Measurements from ENCODE around the gene ST8SIA5. TPM values are rescaled to one million over a fixed set of nuclear protein-coding genes. Genes with fewer than 3 reads are reported as not detected.
"Not testable (repeated sequence)": the region's sequence is repeated elsewhere in the genome, so short reads cannot be mapped to it uniquely, and the experiment has no call there.

ST8SIA5 gene, protein sequence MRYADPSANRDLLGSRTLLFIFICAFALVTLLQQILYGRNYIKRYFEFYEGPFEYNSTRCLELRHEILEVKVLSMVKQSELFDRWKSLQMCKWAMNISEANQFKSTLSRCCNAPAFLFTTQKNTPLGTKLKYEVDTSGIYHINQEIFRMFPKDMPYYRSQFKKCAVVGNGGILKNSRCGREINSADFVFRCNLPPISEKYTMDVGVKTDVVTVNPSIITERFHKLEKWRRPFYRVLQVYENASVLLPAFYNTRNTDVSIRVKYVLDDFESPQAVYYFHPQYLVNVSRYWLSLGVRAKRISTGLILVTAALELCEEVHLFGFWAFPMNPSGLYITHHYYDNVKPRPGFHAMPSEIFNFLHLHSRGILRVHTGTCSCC
- total RNA-seq (2012; rRNA removed), result 0.22 and 0.25 TPM in 2 replicates

DNA sequence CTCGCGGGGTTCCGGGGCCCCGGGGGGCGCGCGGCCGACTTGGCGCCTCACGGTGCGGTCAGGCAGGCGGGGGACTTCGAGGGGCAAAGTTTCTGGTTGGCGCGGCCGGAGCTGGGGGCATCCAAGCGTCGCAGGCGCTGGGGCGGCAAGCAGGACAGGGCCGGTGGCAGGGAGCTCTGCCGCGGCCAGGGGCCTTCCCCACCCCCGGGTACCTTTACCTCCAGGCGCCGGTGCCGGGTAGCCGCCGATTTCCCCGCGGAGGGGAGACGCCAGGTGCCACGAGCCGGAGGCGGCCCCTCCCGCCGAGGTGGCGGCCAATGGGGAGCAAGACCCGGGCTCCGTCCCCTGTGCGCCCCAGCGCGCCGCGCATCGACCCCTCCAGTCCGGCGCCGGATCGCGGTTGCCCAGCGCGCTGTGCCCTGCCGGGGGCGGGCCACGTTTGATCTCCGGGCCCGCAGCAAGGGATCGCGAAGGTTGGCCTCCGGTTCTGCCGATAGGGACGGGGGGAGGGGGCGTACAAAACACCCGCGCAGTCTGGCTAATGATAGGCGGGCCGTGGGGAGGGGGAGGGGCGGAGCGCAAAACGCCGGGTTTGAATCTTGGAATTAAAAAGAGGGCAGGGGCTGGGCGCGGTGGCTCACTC lies at the start of gene ST8SIA5:
TSS of gene ST8SIA5 (minus strand) at position 495 of the 643 bp plus-strand sequence. CDS start 545 bp downstream, outside the sequence.
- Histone ChIP-seq H3K4me3 (ENCODE audit: low read length) (peak within 1 kb of the TSS; percentile 68), H3K9me3 (replicated peaks; ENCODE audit: low read length) (no peaks in the 10 kb centered on the region), H3K4me2 (ENCODE audit: low read length) (peak within 1 kb of the TSS; percentile 82), H3K9ac (ENCODE audit: low read depth, low read length) (peak within 1 kb of the TSS; percentile 32), H3K36me3 (ENCODE audit: insufficient read depth, low read length) (no peaks in the 10 kb centered on the region), H3K4me1 (ENCODE audit: control insufficient read depth, insufficient read depth, low read length) (peaks cover 9% of the 10 kb centered on the region), H3K27me3 (ENCODE audit: control insufficient read depth, insufficient read depth, low read length) (peaks cover 42% of the 10 kb centered on the region)

DNA sequence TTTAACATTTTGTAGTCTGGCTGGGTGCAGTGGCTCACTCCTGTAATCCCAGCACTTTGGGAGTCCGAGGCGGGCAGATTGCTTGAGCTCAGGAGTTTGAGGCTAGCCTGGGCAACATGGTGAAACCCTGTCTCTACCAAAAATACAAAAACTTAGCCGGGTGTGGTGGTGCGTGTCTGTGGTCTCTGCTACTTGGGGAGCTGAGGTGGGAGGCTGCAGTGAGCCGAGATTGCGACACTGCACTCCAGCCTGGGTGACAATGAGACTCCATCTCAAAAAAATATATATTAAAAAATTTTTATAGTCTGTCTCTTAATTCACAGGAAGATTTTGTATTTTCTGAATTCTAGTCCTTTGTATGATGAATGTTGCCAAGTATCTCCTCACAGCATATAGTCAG lies 39.1 kb upstream of the ST8SIA5 start:
- not testable (repeated sequence) for H3K36me3 ChIP-seq (ENCODE audit: insufficient read depth, low read length); H3K4me1 ChIP-seq (ENCODE audit: control insufficient read depth, insufficient read depth, low read length); H3K4me3 ChIP-seq (ENCODE audit: low read length); H3K4me2 ChIP-seq (ENCODE audit: low read length); H3K9me3 ChIP-seq (replicated peaks; ENCODE audit: low read length); H3K9ac ChIP-seq (ENCODE audit: low read depth, low read length); H3K27me3 ChIP-seq (ENCODE audit: control insufficient read depth, insufficient read depth, low read length)

DNA sequence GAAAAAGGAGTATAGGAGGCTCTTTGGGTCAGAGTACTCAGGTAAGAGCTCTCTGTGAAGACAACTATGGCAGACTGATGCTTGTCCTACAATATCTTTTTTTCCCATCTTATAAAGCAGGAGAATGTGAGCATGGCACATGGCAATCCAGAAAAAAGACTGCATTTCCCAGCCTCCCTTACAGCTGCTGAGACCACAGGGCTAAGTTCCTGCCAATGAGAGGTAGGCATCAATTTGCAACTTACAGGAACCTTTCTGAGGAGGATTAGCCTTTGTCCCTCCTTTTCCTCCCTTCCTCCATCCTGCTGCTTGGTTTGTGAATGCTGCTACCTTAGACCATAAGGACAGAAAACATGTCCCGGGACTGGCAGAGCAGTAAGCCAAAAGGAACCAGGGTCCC lies 37.8 kb upstream of the ST8SIA5 start:
- H3K4me3 ChIP-seq (ENCODE audit: low read length), result no peak overlapping the region
- no peak overlapping the region for H3K4me2 ChIP-seq (ENCODE audit: low read length)
- H3K4me1 ChIP-seq (ENCODE audit: control insufficient read depth, insufficient read depth, low read length), result no peaks in the 10 kb centered on the region
- H3K36me3 ChIP-seq (ENCODE audit: insufficient read depth, low read length), result no peaks in the 10 kb centered on the region
- H3K9me3 ChIP-seq (replicated peaks; ENCODE audit: low read length), result no peaks in the 10 kb centered on the region
- no peak overlapping the region for H3K9ac ChIP-seq (ENCODE audit: low read depth, low read length)
- no peaks in the 10 kb centered on the region for H3K27me3 ChIP-seq (ENCODE audit: control insufficient read depth, insufficient read depth, low read length)

DNA sequence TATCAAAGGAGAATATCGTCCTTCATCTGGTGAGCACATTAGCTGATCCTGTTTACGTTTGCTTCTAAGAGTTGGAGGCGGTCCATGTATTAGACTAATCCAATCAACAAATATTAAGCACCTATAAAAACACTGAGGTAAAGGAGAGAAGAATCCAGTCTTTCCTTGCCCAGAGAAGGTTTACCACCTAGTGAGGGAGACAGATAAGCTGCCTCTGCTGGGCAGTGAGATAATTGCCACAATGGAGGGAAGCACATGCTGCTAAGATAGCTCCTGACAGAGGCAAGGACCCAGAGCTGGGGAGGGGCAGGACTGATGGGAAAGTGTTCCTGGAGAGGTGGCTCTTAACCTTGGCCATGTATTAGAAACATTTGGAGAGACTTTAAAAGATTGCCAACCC lies 36.7 kb upstream of the ST8SIA5 start:
- Histone ChIP-seq H3K4me2 (ENCODE audit: low read length) (no peak overlapping the region), H3K27me3 (ENCODE audit: control insufficient read depth, insufficient read depth, low read length) (no peaks in the 10 kb centered on the region), H3K36me3 (ENCODE audit: insufficient read depth, low read length) (no peaks in the 10 kb centered on the region), H3K9ac (ENCODE audit: low read depth, low read length) (no peak overlapping the region), H3K4me3 (ENCODE audit: low read length) (no peak overlapping the region), H3K4me1 (ENCODE audit: control insufficient read depth, insufficient read depth, low read length) (no peaks in the 10 kb centered on the region), H3K9me3 (replicated peaks; ENCODE audit: low read length) (no peaks in the 10 kb centered on the region)

DNA sequence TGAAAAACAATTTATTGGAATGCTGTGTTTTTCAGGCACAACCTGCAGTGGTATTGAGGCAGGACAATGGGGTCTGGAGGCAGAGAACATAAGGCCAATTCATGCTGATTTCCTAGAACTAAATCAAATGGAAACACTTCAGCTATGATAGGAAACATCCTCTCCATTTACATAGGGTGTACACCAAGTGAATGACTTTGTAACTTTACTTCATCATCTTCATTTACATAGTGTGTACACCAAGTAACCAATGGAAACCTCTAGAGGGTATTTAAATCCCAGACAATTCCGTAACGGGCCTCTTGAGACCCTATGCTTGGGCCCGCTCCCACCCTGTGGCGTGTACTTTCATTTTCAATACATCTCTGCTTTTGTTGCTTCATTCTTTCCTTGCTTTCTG lies 32.2 kb upstream of the ST8SIA5 start:
- Histone ChIP-seq H3K27me3 (ENCODE audit: control insufficient read depth, insufficient read depth, low read length) (no peaks in the 10 kb centered on the region), H3K4me1 (ENCODE audit: control insufficient read depth, insufficient read depth, low read length) (no peaks in the 10 kb centered on the region), H3K4me2 (ENCODE audit: low read length) (no peak overlapping the region), H3K9me3 (replicated peaks; ENCODE audit: low read length) (no peaks in the 10 kb centered on the region), H3K36me3 (ENCODE audit: insufficient read depth, low read length) (no peaks in the 10 kb centered on the region), H3K4me3 (ENCODE audit: low read length) (no peak overlapping the region), H3K9ac (ENCODE audit: low read depth, low read length) (no peak overlapping the region)

DNA sequence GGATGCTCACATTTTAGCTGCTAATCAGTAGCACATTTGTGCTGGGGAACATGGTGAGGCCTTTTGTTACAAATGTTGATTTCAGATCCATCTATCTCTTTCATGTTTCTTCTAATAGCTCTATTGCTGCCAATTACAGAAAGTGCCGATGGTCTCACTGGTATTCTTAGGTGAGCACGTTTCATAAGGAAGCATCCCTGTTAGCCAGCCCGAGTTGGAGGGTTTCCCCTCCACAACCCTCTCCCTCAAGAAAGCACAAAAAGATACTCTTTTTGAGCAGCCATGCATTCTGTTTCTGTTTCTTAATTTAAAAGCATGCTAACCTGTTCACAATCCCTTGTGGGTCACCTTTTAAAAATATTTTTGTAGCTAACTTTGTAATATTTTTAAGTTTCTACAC lies 30.8 kb upstream of the ST8SIA5 start:
- H3K9me3 ChIP-seq (replicated peaks; ENCODE audit: low read length), result no peaks in the 10 kb centered on the region
- H3K4me3 ChIP-seq (ENCODE audit: low read length), result no peak overlapping the region
- H3K4me1 ChIP-seq (ENCODE audit: control insufficient read depth, insufficient read depth, low read length), result no peaks in the 10 kb centered on the region
- no peaks in the 10 kb centered on the region for H3K27me3 ChIP-seq (ENCODE audit: control insufficient read depth, insufficient read depth, low read length)
- H3K36me3 ChIP-seq (ENCODE audit: insufficient read depth, low read length), result no peaks in the 10 kb centered on the region
- no peak overlapping the region for H3K4me2 ChIP-seq (ENCODE audit: low read length)
- H3K9ac ChIP-seq (ENCODE audit: low read depth, low read length), result no peak overlapping the region

DNA sequence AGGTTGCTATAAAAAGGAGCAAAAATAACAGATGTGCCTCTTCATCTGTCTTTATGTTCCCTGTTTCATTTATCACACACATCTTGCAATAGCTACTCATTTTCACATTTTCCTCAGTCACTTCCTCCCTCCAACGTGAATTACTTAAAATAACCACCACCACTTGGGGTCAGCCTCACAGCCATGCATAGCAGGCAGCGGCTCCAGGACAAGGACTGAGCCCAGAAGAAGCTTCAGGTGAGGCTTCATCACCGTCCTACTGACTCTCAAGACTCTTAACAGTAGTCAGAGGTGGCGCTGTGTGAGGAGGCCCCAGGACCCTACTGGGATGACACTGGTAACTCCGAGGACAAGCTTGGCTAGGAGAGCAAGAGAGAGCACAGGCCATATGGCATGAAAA lies 15.5 kb upstream of the ST8SIA5 start:
- no peaks in the 10 kb centered on the region for H3K36me3 ChIP-seq (ENCODE audit: insufficient read depth, low read length)

DNA sequence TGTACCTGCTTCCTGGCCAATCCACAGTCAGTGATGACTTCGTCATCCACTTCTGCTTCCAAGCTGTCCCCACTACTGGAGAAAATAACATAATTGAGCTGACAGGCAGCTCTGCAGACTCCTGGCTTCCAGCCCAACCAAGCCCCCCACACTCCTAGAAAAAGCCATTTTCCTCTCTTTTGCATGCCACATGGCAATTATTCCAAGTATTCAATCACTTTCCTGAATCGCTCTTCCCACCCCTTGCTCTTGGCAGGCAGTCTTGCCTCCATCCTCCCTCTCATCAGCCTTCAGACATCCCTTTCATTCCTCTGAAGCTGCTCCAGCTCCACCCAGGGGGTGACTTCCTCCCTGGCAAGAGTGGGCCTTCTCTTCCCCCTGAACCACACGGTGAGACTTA lies 14.3 kb upstream of the ST8SIA5 start:
- Histone ChIP-seq H3K4me2 (ENCODE audit: low read length) (no peak overlapping the region), H3K4me1 (ENCODE audit: control insufficient read depth, insufficient read depth, low read length) (no peaks in the 10 kb centered on the region), H3K4me3 (ENCODE audit: low read length) (no peak overlapping the region), H3K9me3 (replicated peaks; ENCODE audit: low read length) (no peaks in the 10 kb centered on the region), H3K36me3 (ENCODE audit: insufficient read depth, low read length) (no peaks in the 10 kb centered on the region), H3K9ac (ENCODE audit: low read depth, low read length) (no peak overlapping the region), H3K27me3 (ENCODE audit: control insufficient read depth, insufficient read depth, low read length) (no peaks in the 10 kb centered on the region)

More for the DNA sequence above, 15.5 kb upstream of the ST8SIA5 start:
- H3K27me3 ChIP-seq (ENCODE audit: control insufficient read depth, insufficient read depth, low read length), result no peaks in the 10 kb centered on the region
- no peaks in the 10 kb centered on the region for H3K9me3 ChIP-seq (replicated peaks; ENCODE audit: low read length)
- H3K4me2 ChIP-seq (ENCODE audit: low read length), result no peak overlapping the region
- no peaks in the 10 kb centered on the region for H3K4me1 ChIP-seq (ENCODE audit: control insufficient read depth, insufficient read depth, low read length)
- no peak overlapping the region for H3K4me3 ChIP-seq (ENCODE audit: low read length)
- H3K9ac ChIP-seq (ENCODE audit: low read depth, low read length), result no peak overlapping the region

DNA sequence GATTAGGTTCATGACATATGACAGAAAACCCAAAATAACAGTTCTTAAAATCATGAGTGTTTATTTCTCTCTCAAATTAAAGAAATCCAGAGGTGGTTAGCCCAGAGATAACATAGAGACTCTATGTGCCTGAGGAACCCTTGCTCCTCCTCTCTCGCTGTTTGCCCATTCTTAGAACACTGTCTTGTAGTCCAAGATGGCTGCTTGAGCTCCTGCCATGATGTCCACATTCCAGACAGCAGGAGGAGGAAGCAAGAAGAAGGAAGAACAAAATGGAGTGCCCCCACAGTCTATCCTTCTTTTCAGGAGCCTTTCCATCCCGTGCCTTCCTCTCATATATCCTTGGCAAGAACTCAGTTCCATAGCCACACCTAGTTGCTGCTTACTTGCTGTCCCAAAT lies 13.9 kb upstream of the ST8SIA5 start:
- Histone ChIP-seq H3K9ac (ENCODE audit: low read depth, low read length) (no peak overlapping the region), H3K27me3 (ENCODE audit: control insufficient read depth, insufficient read depth, low read length) (no peaks in the 10 kb centered on the region), H3K4me2 (ENCODE audit: low read length) (no peak overlapping the region), H3K4me3 (ENCODE audit: low read length) (no peak overlapping the region), H3K4me1 (ENCODE audit: control insufficient read depth, insufficient read depth, low read length) (no peaks in the 10 kb centered on the region), H3K9me3 (replicated peaks; ENCODE audit: low read length) (no peaks in the 10 kb centered on the region), H3K36me3 (ENCODE audit: insufficient read depth, low read length) (no peaks in the 10 kb centered on the region)

DNA sequence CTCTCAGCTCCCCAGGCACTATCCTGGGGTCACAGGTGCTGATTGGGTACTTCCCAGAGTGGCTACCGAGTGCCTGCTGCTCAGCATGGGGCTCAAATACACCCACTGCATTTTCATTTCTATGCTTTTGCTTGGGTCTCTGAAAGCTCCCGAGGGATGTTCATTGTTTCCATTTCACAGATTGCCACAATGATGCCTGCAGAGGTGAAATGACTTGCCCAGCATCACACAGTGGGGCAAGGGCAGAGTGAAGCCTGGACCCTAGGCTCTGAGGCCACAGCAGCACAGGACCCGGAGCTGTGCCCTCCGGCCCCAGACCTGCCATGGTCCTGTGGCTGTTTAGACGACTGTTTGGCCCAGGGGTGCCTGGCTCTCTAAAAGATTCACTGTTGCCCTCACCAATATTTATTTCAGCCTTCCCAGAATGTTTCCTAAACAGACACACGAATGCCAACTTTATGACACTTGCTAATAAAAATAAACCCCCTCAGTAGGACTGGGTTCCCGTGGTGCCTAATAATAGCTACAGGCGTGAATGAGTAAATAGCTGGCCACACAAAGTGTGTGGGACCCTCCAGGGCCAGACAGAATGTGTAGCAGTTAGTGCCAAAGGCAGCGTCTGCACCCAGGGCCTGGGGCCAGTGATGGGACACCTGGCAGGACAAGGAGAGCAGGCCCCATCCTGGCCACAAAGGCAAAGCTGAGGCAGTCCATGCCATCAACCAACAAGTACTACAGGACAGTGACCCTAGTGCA lies 11.5 kb upstream of the ST8SIA5 start:
- Histone ChIP-seq H3K36me3 (ENCODE audit: insufficient read depth, low read length) (no peaks in the 10 kb centered on the region), H3K9me3 (replicated peaks; ENCODE audit: low read length) (no peaks in the 10 kb centered on the region), H3K9ac (ENCODE audit: low read depth, low read length) (no peak overlapping the region), H3K4me1 (ENCODE audit: control insufficient read depth, insufficient read depth, low read length) (no peaks in the 10 kb centered on the region), H3K27me3 (ENCODE audit: control insufficient read depth, insufficient read depth, low read length) (no peaks in the 10 kb centered on the region), H3K4me2 (ENCODE audit: low read length) (no peak overlapping the region), H3K4me3 (ENCODE audit: low read length) (no peak overlapping the region)

DNA sequence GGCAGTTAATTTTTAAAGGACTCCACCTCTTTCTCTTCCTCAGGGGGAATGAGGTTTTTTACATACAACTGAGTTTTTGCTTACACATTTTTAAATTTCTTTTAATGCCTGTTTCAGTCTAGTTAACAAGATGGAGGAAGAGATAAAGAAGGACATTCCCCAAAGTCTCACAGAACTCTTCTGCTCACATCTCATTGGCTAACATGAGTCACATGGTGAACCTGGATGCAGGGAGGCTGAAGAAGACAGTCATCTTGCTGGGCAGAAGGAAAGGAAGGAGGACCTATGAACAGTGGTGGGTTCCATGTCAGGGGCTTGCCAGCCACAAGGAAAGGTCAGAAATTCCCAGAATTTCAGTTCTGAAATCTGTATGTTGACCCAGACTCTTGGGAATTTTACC lies 10.4 kb upstream of the ST8SIA5 start:
- H3K4me3 ChIP-seq (ENCODE audit: low read length), result no peak overlapping the region
- no peak overlapping the region for H3K9ac ChIP-seq (ENCODE audit: low read depth, low read length)
- no peaks in the 10 kb centered on the region for H3K27me3 ChIP-seq (ENCODE audit: control insufficient read depth, insufficient read depth, low read length)
- no peaks in the 10 kb centered on the region for H3K9me3 ChIP-seq (replicated peaks; ENCODE audit: low read length)
- H3K4me1 ChIP-seq (ENCODE audit: control insufficient read depth, insufficient read depth, low read length), result no peaks in the 10 kb centered on the region
- no peaks in the 10 kb centered on the region for H3K36me3 ChIP-seq (ENCODE audit: insufficient read depth, low read length)
- H3K4me2 ChIP-seq (ENCODE audit: low read length), result no peak overlapping the region

Data from skeletal muscle satellite cell (primary cell).